HCT116 (cell line): ENCODE results near the gene XPC. TPM values are rescaled to one million over a fixed set of nuclear protein-coding genes. Genes with fewer than 3 reads are reported as not detected.

Source experiments
- ATAC-seq: fragments of 200-7000 bp; cut with Tn5 transposase; 2 replicates; pipeline ENCODE4 v1.9.1; 2020; ENCODE audit warnings: mild to moderate bottlenecking, moderate library complexity
- BruUV-seq: library from RNA; stranded (reverse); fragments of 400-500 nt; replicated peaks from 2 replicates; lab custom pipeline; 2021; lab: Mats Ljungman, UMichigan
- CTCF ChIA-PET: fragments of 300-600 bp; sonication (Branson Sonifier 250); formaldehyde crosslinking; loops from one replicate; lab custom pipeline; 2021; ENCODE audit warnings: antibody characterized with exemption; lab: Charles Lee
- POLR2A ChIA-PET: fragments of 300-600, 350-600 bp; sonication (Branson Sonifier 250); formaldehyde crosslinking; loops from one replicate; lab custom pipeline; 2021; ENCODE audit warnings: antibody characterized with exemption; lab: Charles Lee
- RAD21 ChIA-PET, 2 experiments: fragments of 300-600 bp; sonication (Branson Sonifier 250); formaldehyde crosslinking; loops; one replicate each; lab custom pipeline; 2023; ENCODE audit warnings: low total read pairs in 2 of 2; ENCODE audit not compliant: uncharacterized antibody in 2 of 2, unreplicated experiment in 2 of 2, low non-redundant PET in 1 of 2; lab: Charles Lee
- DNase-seq: peaks from one replicate; pipeline ENCODE4 v3.0.0-alpha.2; 2010; ENCODE audit warnings: low read depth, low spot score
- H2AFZ ChIP-seq: fragments of 200-600 bp; shearing (Covaris generic), sonication (generic); 2 replicates; pipeline ENCODE4 v1.6.1; 2017; ENCODE audit warnings: low read depth, mixed run types, mixed read lengths, antibody characterized with exemption, low read length; ENCODE audit not compliant: poor library complexity, severe bottlenecking
- H3K27ac ChIP-seq: 2 replicates; pipeline ENCODE4 v1.5.1; 2012; ENCODE audit warnings: low read depth, low read length
- H3K27me3 ChIP-seq: fragments of 200-600 bp; sonication (generic); 2 replicates; pipeline ENCODE4 v1.6.1; 2016; ENCODE audit warnings: mixed run types, low read length, mixed read lengths; ENCODE audit not compliant: insufficient read depth
- H3K36me3 ChIP-seq, 2 experiments: fragments of 200-500 bp in 1 of 2; fragments of 200-600 bp in 1 of 2; sonication (Bioruptor generic) in 1 of 2; sonication (generic) in 1 of 2; 2 replicates each; pipeline versions ENCODE4 v1.5.1 to v1.6.1; 2014 to 2016; ENCODE audit warnings: low read length in 2 of 2, inconsistent platforms in 1 of 2, mixed read lengths in 1 of 2, mixed run types in 1 of 2; ENCODE audit not compliant: insufficient read depth in 2 of 2, control insufficient read depth in 1 of 2
- H3K4me1 ChIP-seq, 2 experiments: fragments of 200-600 bp in 1 of 2; sonication (generic) in 1 of 2; 2 replicates each; pipeline versions ENCODE4 v1.5.1 to v1.6.1; 2012 to 2017; ENCODE audit warnings: low read length in 2 of 2, inconsistent platforms in 1 of 2, mild to moderate bottlenecking in 1 of 2, mixed read lengths in 1 of 2, mixed run types in 1 of 2, moderate library complexity in 1 of 2; ENCODE audit not compliant: insufficient read depth in 2 of 2, control insufficient read depth in 1 of 2
- H3K4me2 ChIP-seq: fragments of 200-600 bp; sonication (generic); 2 replicates; pipeline ENCODE4 v1.6.1; 2017; ENCODE audit warnings: mixed run types, low read length, mixed read lengths
- H3K4me3 ChIP-seq, 2 experiments: fragments of 200-600 bp in 1 of 2; sonication (generic) in 1 of 2; replicated peaks in 1 of 2; 2 replicates each; pipeline ENCODE4 v1.5.1; 2011 to 2016; ENCODE audit warnings: low read length in 2 of 2, control low read depth in 1 of 2, low read depth in 1 of 2, mild to moderate bottlenecking in 1 of 2, mixed read lengths in 1 of 2, mixed run types in 1 of 2
- H3K79me2 ChIP-seq: fragments of 200-600 bp; sonication (generic); 2 replicates; pipeline ENCODE4 v1.6.1; 2017; ENCODE audit warnings: mild to moderate bottlenecking, mixed run types, low read length, moderate library complexity, mixed read lengths; ENCODE audit not compliant: insufficient read depth
- H3K9ac ChIP-seq: fragments of 200-600 bp; sonication (generic); 2 replicates; pipeline ENCODE4 v1.6.1; 2016; ENCODE audit warnings: low read length, mixed read lengths
- H3K9me2 ChIP-seq: fragments of 200-600 bp; sonication (generic), shearing (Covaris generic); 2 replicates; pipeline ENCODE4 v1.6.1; 2017; ENCODE audit warnings: mixed run types, mild to moderate bottlenecking, moderate library complexity; ENCODE audit not compliant: insufficient read depth
- H3K9me3 ChIP-seq, 2 experiments: fragments of 200-500 bp in 1 of 2; fragments of 200-600 bp in 1 of 2; sonication (Bioruptor generic) in 1 of 2; sonication (generic) in 1 of 2; 2 replicates each; pipeline ENCODE4 v1.6.1; 2014 to 2017; ENCODE audit warnings: low read length in 2 of 2, mixed read lengths in 2 of 2, inconsistent platforms in 1 of 2, low read depth in 1 of 2, mild to moderate bottlenecking in 1 of 2, mixed run types in 1 of 2, moderate library complexity in 1 of 2; ENCODE audit not compliant: control insufficient read depth in 1 of 2, insufficient read depth in 1 of 2
- H4K20me1 ChIP-seq: fragments of 200-600 bp; sonication (generic), shearing (Covaris generic); 2 replicates; pipeline ENCODE4 v1.6.1; 2017; ENCODE audit warnings: mixed run types, mild to moderate bottlenecking, moderate library complexity; ENCODE audit not compliant: insufficient read depth
- ATF3 ChIP-seq: IDR thresholded peaks from 2 replicates; pipeline ENCODE4 v1.6.1; 2012
- CBX3 ChIP-seq: IDR thresholded peaks from 2 replicates; pipeline ENCODE4 v1.6.1; 2012; ENCODE audit warnings: low read depth
- ELF1 ChIP-seq: IDR thresholded peaks from 2 replicates; pipeline ENCODE4 v1.6.1; 2012; ENCODE audit warnings: low read depth, borderline replicate concordance
- EZH2 ChIP-seq: fragments of 200-600 bp; sonication (generic); IDR thresholded peaks from 2 replicates; pipeline ENCODE4 v1.6.1; 2017; ENCODE audit warnings: antibody characterized with exemption, mixed run types
- EZH2phosphoT487 ChIP-seq: fragments of 200-600 bp; IDR thresholded peaks from 2 replicates; pipeline ENCODE4 v1.6.1; 2018; ENCODE audit warnings: antibody characterized with exemption, borderline replicate concordance
- FOSL1 ChIP-seq: IDR thresholded peaks from 2 replicates; pipeline ENCODE4 v1.6.1; 2012; ENCODE audit warnings: low read depth
- JUND ChIP-seq: IDR thresholded peaks from 2 replicates; pipeline ENCODE4 v1.6.1; 2012
- POLR2A ChIP-seq: IDR thresholded peaks from 2 replicates; pipeline ENCODE4 v1.7.0; 2011; ENCODE audit warnings: borderline replicate concordance; ENCODE audit not compliant: insufficient read depth, insufficient read length; ENCODE audit errors: extremely low read depth
- RAD21 ChIP-seq: IDR thresholded peaks from 2 replicates; pipeline ENCODE4 v1.6.1; 2012; ENCODE audit warnings: low read depth, mild to moderate bottlenecking
- SIN3A ChIP-seq: IDR thresholded peaks from 2 replicates; pipeline ENCODE4 v1.6.1; 2012; ENCODE audit warnings: low read depth
- SP1 ChIP-seq: IDR thresholded peaks from 2 replicates; pipeline ENCODE4 v1.6.1; 2012; ENCODE audit warnings: low read depth
- SRF ChIP-seq: IDR thresholded peaks from 2 replicates; pipeline ENCODE4 v1.6.1; 2012; ENCODE audit warnings: low read depth
- TCF7L2 ChIP-seq: IDR thresholded peaks from 2 replicates; pipeline ENCODE4 v1.7.0; 2011; ENCODE audit warnings: borderline replicate concordance, inconsistent platforms; ENCODE audit not compliant: insufficient read depth, insufficient read length; ENCODE audit errors: extremely low read depth
- YY1 ChIP-seq: IDR thresholded peaks from 2 replicates; pipeline ENCODE4 v1.6.1; 2011; ENCODE audit warnings: low read length, low read depth, moderate library complexity, mild to moderate bottlenecking; ENCODE audit not compliant: insufficient replicate concordance; ENCODE audit errors: extremely low read depth
- ZBTB33 ChIP-seq: IDR thresholded peaks from 2 replicates; pipeline ENCODE4 v1.6.1; 2011; ENCODE audit warnings: mild to moderate bottlenecking, low read length, moderate library complexity; ENCODE audit not compliant: insufficient replicate concordance; ENCODE audit errors: extremely low read depth
- ZFX ChIP-seq: fragments of 450-650 bp; IDR thresholded peaks from 2 replicates; pipeline ENCODE4 v1.6.1; 2017
- ZNF274 ChIP-seq: fragments of 200-500 bp; sonication (Bioruptor generic); IDR thresholded peaks from 2 replicates; pipeline ENCODE4 v1.6.1; 2014; ENCODE audit warnings: mild to moderate bottlenecking, low read depth, low read length, inconsistent platforms
- intact Hi-C: fragments of 100-400 bp; cut with micrococcal nuclease; formaldehyde crosslinking; loops from 2 replicates; pipeline ENCODE4 v1.10.0; 2022
- total RNA-seq: library from RNA; stranded (reverse); gene quantifications from one replicate; pipeline ENCODE4 v1.2.1, GENCODE V29; 2021; ENCODE audit not compliant: unreplicated experiment
- TF ChIP-seq, protein P1 (sequence below): IDR thresholded peaks from 2 replicates; pipeline ENCODE4 v1.6.1; 2012; ENCODE audit warnings: low read depth
- TF ChIP-seq, protein P2 (sequence below): IDR thresholded peaks from 2 replicates; pipeline ENCODE4 v1.6.1; 2012

XPC gene
- total RNA-seq, 1 experiment from 2014 or later: 29.5 TPM

GRCh38 chr3:14202874-14203520, 24.6 kb upstream of the XPC start:
- no peak overlapping the region for H3K4me3 ChIP-seq
- no peak for DNase-seq
- ATAC-seq: no peak
- H3K4me1 ChIP-seq: no peaks in the 10 kb centered on the region
- no peaks in the 10 kb centered on the region for H3K79me2 ChIP-seq
- no peak overlapping the region for H2AFZ ChIP-seq
- TF ChIP-seq, protein P1, sequence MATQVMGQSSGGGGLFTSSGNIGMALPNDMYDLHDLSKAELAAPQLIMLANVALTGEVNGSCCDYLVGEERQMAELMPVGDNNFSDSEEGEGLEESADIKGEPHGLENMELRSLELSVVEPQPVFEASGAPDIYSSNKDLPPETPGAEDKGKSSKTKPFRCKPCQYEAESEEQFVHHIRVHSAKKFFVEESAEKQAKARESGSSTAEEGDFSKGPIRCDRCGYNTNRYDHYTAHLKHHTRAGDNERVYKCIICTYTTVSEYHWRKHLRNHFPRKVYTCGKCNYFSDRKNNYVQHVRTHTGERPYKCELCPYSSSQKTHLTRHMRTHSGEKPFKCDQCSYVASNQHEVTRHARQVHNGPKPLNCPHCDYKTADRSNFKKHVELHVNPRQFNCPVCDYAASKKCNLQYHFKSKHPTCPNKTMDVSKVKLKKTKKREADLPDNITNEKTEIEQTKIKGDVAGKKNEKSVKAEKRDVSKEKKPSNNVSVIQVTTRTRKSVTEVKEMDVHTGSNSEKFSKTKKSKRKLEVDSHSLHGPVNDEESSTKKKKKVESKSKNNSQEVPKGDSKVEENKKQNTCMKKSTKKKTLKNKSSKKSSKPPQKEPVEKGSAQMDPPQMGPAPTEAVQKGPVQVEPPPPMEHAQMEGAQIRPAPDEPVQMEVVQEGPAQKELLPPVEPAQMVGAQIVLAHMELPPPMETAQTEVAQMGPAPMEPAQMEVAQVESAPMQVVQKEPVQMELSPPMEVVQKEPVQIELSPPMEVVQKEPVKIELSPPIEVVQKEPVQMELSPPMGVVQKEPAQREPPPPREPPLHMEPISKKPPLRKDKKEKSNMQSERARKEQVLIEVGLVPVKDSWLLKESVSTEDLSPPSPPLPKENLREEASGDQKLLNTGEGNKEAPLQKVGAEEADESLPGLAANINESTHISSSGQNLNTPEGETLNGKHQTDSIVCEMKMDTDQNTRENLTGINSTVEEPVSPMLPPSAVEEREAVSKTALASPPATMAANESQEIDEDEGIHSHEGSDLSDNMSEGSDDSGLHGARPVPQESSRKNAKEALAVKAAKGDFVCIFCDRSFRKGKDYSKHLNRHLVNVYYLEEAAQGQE: no peak
- TF ChIP-seq POLR2A (no peak), EZH2phosphoT487 (no peak), ATF3 (no peak), SRF (no peak), ZBTB33 (no peak), ZFX (no peak), EZH2 (no peak), TCF7L2 (no peak), CBX3 (no peak), ELF1 (no peak), ZNF274 (no peak), RAD21 (no peak), SIN3A (no peak), FOSL1 (no peak), YY1 (no peak), JUND (no peak), SP1 (no peak)
- TF ChIP-seq, protein P2, sequence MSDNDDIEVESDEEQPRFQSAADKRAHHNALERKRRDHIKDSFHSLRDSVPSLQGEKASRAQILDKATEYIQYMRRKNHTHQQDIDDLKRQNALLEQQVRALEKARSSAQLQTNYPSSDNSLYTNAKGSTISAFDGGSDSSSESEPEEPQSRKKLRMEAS: no peak
- BruUV-seq: no TSS peak
- POLR2A ChIA-PET: no interaction called here
- no peak overlapping the region for H3K4me2 ChIP-seq
- H4K20me1 ChIP-seq: no peaks in the 10 kb centered on the region
- intact Hi-C loops: loop anchor here (1.0 to 10.0 kb wide), 4 partner anchors 258 to 722 kb away; no protein-coding TSS in a partner anchor
- H3K27me3 ChIP-seq: no peaks in the 10 kb centered on the region
- CTCF ChIA-PET: interaction anchor here (0.7 to 2.3 kb wide), 33 partner anchors 9 to 718 kb away, joined by 3 to 30 read pairs (median 5); partner anchors contain the start of genes CCDC174, LSM3, SLC6A6 and XPC
- H3K36me3 ChIP-seq: peaks cover 0 to 5% of the 10 kb centered on the region in 2 experiments; a peak in 2 of 4 replicates
- H3K27ac ChIP-seq: no peak overlapping the region
- RAD21 ChIA-PET: interaction anchor here (0.8 to 1.6 kb wide), 7 partner anchors 50 to 718 kb away, joined by 3 to 7 read pairs (median 4); no protein-coding TSS in a partner anchor
- H3K9ac ChIP-seq: no peak overlapping the region
- no peaks in the 10 kb centered on the region for H3K9me3 ChIP-seq
- H3K9me2 ChIP-seq: no peaks in the 10 kb centered on the region
